ENCODE results near the gene ABCA1.

The ABCA1 gene

DNA sequence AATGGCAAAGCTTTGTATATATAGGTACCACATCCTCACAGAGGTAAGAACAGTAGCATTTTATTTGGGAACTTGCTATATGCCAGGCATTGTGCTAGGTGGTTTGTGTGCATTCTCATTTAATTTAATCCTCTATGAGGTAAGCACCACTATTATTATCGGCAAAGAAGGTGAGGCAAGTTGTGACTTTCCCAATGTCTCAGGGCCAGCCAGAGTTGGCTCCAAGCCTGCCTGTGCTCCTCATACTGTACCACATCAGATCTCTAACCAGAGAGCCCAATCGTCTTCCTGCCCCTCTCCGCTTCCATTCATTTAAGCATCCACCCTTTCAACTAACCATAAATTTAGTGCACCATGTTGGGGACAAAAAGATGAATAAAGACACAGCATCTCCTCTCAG lies 108.9 kb downstream of the ABCA1 start:
- DNase-seq (ENCODE audit: low spot score): no peak
- TF ChIP-seq CTCF (IDR thresholded peaks at IDR 0.05; ENCODE audit: extremely low read depth, missing control alignments): no peak

DNA sequence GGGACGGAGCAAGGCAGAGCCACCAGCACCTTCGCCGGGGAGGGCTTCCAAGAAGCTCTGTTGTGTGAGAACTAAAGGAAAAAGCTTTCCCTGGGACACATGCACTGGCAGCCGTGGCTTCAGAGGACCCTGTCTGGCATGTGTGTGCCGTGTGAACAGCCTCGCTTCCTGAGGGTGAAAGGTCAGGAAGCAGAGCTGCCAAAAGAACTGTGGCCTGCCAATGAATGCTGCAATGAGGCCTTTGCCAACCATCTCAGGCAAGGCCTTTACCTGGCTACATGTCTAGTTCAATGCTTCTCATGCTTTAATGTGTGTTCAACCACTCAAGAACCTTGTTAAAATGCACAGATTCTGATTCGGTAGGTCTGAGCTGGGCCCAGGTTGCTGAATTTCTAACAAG lies 110.5 kb downstream of the ABCA1 start:
- TF ChIP-seq CTCF (IDR thresholded peaks at IDR 0.05; ENCODE audit: extremely low read depth, missing control alignments): no peak
- DNase-seq (ENCODE audit: low spot score): no peak

GRCh38 chr9:104815851-104816565 lies 111.9 kb downstream of the ABCA1 start:
- no peak for DNase-seq (ENCODE audit: low spot score)
- no peak for TF ChIP-seq CTCF (IDR thresholded peaks at IDR 0.05; ENCODE audit: extremely low read depth, missing control alignments)

DNA sequence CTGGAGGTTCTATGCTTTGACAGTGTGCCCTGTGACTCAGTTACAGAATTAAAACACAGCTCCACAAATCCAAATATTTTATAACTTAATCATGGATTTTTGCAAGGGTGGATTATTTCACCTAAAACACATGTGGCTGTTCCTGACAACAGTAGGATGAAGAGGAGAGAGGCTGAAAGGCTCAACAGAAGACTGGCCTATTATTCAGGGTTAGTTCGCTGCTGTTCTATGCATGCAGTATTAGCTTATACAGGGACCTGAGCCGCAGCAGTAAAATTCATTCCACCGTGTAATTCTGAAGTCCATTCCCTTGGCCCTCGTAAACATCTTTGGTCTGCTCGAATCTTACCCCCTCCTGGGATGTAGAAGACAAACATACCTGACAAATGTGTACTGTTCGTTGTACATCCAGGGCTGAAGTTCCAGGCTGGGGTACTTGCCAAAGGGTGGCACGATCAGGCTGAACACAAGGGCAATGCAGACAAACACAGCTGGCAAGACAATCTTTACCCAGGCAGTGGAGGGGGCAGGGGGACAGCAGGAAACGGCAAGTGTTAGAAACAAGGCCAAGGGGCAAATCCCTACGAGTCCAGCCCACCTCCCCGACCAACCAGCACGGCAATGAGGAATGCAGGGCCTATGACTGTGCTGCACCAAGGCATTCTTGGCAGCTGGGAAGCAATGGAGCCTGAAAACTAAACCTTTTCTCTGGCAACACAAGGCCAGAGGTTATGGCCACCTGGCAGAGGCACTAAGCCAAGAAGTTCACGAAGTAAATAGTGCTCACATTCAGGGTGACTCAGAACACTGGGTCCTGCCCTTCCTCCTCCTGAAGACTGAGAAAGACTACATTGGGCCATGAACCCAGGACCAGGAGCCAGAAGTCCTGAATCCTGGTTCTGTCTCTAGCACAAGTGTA lies 117.3 kb downstream of the ABCA1 start:
- no peak for TF ChIP-seq CTCF (IDR thresholded peaks at IDR 0.05; ENCODE audit: extremely low read depth, missing control alignments)
- DNase-seq (ENCODE audit: low spot score): no peak

GRCh38 chr9:104808035-104808614 lies 119.8 kb downstream of the ABCA1 start:
- TF ChIP-seq CTCF (IDR thresholded peaks at IDR 0.05; ENCODE audit: extremely low read depth, missing control alignments): no peak
- no peak for DNase-seq (ENCODE audit: low spot score)

- TF ChIP-seq CTCF (IDR thresholded peaks at IDR 0.05; ENCODE audit: extremely low read depth, missing control alignments): no peak
- DNase-seq (ENCODE audit: low spot score): no peak
These were observed 122.5 kb downstream of the ABCA1 start for GRCh38 chr9:104805441-104805840.

GRCh38 chr9:104802906-104803305 lies 125.0 kb downstream of the ABCA1 start:
- DNase-seq (ENCODE audit: low spot score): no peak
- TF ChIP-seq CTCF (IDR thresholded peaks at IDR 0.05; ENCODE audit: extremely low read depth, missing control alignments): no peak

All from GM20000 (cell line).